HEK293 (cell line): ENCODE results near the gene TBC1D22A.
A peak's percentile ranks its signal among the peaks of the same experiment; 100 is the strongest.

Experiments
- CTCF ChIA-PET: fragments of 350-600 bp; formaldehyde crosslinking; extraction: SDS; loops from one replicate; lab custom pipeline; 2021; ENCODE audit warnings: antibody characterized with exemption; lab: Yijun Ruan, JAX
- POLR2A ChIA-PET: fragments of 300-600 bp; formaldehyde crosslinking; extraction: SDS; loops from one replicate; lab custom pipeline; 2020; ENCODE audit warnings: antibody characterized with exemption, inconsistent platforms; lab: Yijun Ruan, JAX
- H3K27ac ChIP-seq: fragments of 200-500 bp; sonication (Bioruptor generic); 2 replicates; pipeline ENCODE4 v1.5.1; 2014; ENCODE audit warnings: low read depth, low read length, control low read depth, inconsistent platforms; ENCODE audit errors: extremely low read depth
- H3K36me3 ChIP-seq, 2 experiments: fragments of 200-500 bp in 1 of 2; sonication (Bioruptor generic) in 1 of 2; 1 replicate in 1 of 2; 2 replicates in 1 of 2; pipeline ENCODE4 v1.5.1; 2014 to 2017; ENCODE audit warnings: inconsistent platforms in 2 of 2, low read length in 2 of 2; ENCODE audit not compliant: control insufficient read depth in 2 of 2, insufficient read depth in 1 of 2
- H3K4me1 ChIP-seq: fragments of 200-500 bp; sonication (Bioruptor generic); 2 replicates; pipeline ENCODE4 v1.5.1; 2014; ENCODE audit warnings: mild to moderate bottlenecking, low read length, inconsistent platforms; ENCODE audit not compliant: control insufficient read depth, insufficient read depth
- H3K4me3 ChIP-seq: 2 replicates; pipeline ENCODE4 v1.5.1; 2011; ENCODE audit warnings: low read depth, mild to moderate bottlenecking, control low read depth, low read length, moderate library complexity
- H3K9me3 ChIP-seq: fragments of 200-500 bp; sonication (Bioruptor generic); 2 replicates; pipeline ENCODE4 v1.5.1; 2014; ENCODE audit warnings: low read depth, low read length, inconsistent platforms; ENCODE audit not compliant: control insufficient read depth, insufficient read depth
- GLI4 ChIP-seq: fragments of 450-650 bp; formaldehyde crosslinking; IDR thresholded peaks from 2 replicates; pipeline ENCODE4 v1.5.1; 2016; ENCODE audit warnings: missing biosample characterization, missing genetic modification characterization
- GLIS1 ChIP-seq: fragments of 450-650 bp; formaldehyde crosslinking; IDR thresholded peaks from 2 replicates; pipeline ENCODE4 v1.5.1; 2016; ENCODE audit warnings: missing biosample characterization, missing genetic modification characterization
- KLF9 ChIP-seq: fragments of 450-650 bp; formaldehyde crosslinking; IDR thresholded peaks from 2 replicates; pipeline ENCODE4 v1.5.1; 2016; ENCODE audit warnings: missing biosample characterization, missing genetic modification characterization, low read depth
- SETDB1 ChIP-seq: IDR thresholded peaks from one replicate; pipeline ENCODE4 v1.6.1; 2017; ENCODE audit warnings: mild to moderate bottlenecking, low read length, moderate library complexity, mixed read lengths; ENCODE audit not compliant: insufficient read length
- TCF7L2 ChIP-seq: IDR thresholded peaks from 2 replicates; pipeline ENCODE4 v1.6.1; 2011; ENCODE audit warnings: low read depth, mild to moderate bottlenecking, inconsistent platforms, low read length, moderate library complexity, borderline replicate concordance
- ZBTB1 ChIP-seq: fragments of 450-650 bp; formaldehyde crosslinking; IDR thresholded peaks from 2 replicates; pipeline ENCODE4 v1.5.1; 2016; ENCODE audit warnings: missing biosample characterization, missing genetic modification characterization
- ZEB2 ChIP-seq: fragments of 450-650 bp; formaldehyde crosslinking; IDR thresholded peaks from 2 replicates; pipeline ENCODE4 v1.5.1; 2016; ENCODE audit warnings: missing biosample characterization, missing genetic modification characterization
- ZFP69B ChIP-seq: fragments of 450-650 bp; formaldehyde crosslinking; IDR thresholded peaks from 2 replicates; pipeline ENCODE4 v1.5.1; 2016; ENCODE audit warnings: missing biosample characterization, missing genetic modification characterization
- ZIC2 ChIP-seq: fragments of 450-650 bp; formaldehyde crosslinking; IDR thresholded peaks from 2 replicates; pipeline ENCODE4 v1.5.1; 2016; ENCODE audit warnings: missing biosample characterization, missing genetic modification characterization
- ZNF140 ChIP-seq: fragments of 450-650 bp; formaldehyde crosslinking; IDR thresholded peaks from 2 replicates; pipeline ENCODE4 v1.5.1; 2016; ENCODE audit warnings: missing biosample characterization, missing genetic modification characterization
- ZNF174 ChIP-seq: fragments of 450-650 bp; formaldehyde crosslinking; IDR thresholded peaks from 2 replicates; pipeline ENCODE4 v1.5.0; 2017; ENCODE audit warnings: missing biosample characterization, mild to moderate bottlenecking, missing genetic modification characterization
- ZNF175 ChIP-seq: fragments of 450-650 bp; formaldehyde crosslinking; IDR thresholded peaks from 2 replicates; pipeline ENCODE4 v1.5.1; 2016; ENCODE audit warnings: missing biosample characterization, missing genetic modification characterization
- ZNF214 ChIP-seq: fragments of 450-650 bp; formaldehyde crosslinking; IDR thresholded peaks from 2 replicates; pipeline ENCODE4 v1.5.1; 2017; ENCODE audit warnings: missing biosample characterization, mild to moderate bottlenecking, missing genetic modification characterization, borderline replicate concordance
- ZNF23 ChIP-seq: fragments of 450-650 bp; formaldehyde crosslinking; IDR thresholded peaks from 2 replicates; pipeline ENCODE4 v1.5.1; 2016; ENCODE audit warnings: missing biosample characterization, missing genetic modification characterization, borderline replicate concordance
- ZNF404 ChIP-seq: fragments of 450-650 bp; formaldehyde crosslinking; IDR thresholded peaks from 2 replicates; pipeline ENCODE4 v1.5.1; 2017; ENCODE audit warnings: missing biosample characterization, missing genetic modification characterization
- ZNF660 ChIP-seq: fragments of 450-650 bp; IDR thresholded peaks from 2 replicates; pipeline ENCODE4 v1.5.1; 2018; ENCODE audit warnings: missing biosample characterization, mild to moderate bottlenecking, missing genetic modification characterization
- ZNF747 ChIP-seq: fragments of 450-650 bp; formaldehyde crosslinking; IDR thresholded peaks from 2 replicates; pipeline ENCODE4 v1.5.1; 2016; ENCODE audit warnings: missing biosample characterization, missing genetic modification characterization
- TF ChIP-seq, protein P1 (sequence below): fragments of 450-650 bp; formaldehyde crosslinking; IDR thresholded peaks from 2 replicates; pipeline ENCODE4 v1.5.1; 2017; ENCODE audit warnings: missing biosample characterization, missing genetic modification characterization
- TF ChIP-seq, protein P2 (sequence below): fragments of 450-650 bp; IDR thresholded peaks from 2 replicates; pipeline ENCODE4 v1.5.1; 2018; ENCODE audit warnings: missing biosample characterization, missing genetic modification characterization
- TF ChIP-seq, protein P3 (sequence below): fragments of 450-650 bp; formaldehyde crosslinking; IDR thresholded peaks from 2 replicates; pipeline ENCODE4 v1.5.1; 2016; ENCODE audit warnings: missing biosample characterization, missing genetic modification characterization
- TF ChIP-seq, protein P4 (sequence below): fragments of 450-650 bp; formaldehyde crosslinking; IDR thresholded peaks from 2 replicates; pipeline ENCODE4 v1.5.1; 2016; ENCODE audit warnings: missing biosample characterization, missing genetic modification characterization
- TF ChIP-seq, protein P5 (sequence below): fragments of 450-650 bp; IDR thresholded peaks from 2 replicates; pipeline ENCODE4 v1.5.1; 2018; ENCODE audit warnings: missing biosample characterization, mild to moderate bottlenecking, missing genetic modification characterization
- TF ChIP-seq, protein P6 (sequence below): fragments of 450-650 bp; formaldehyde crosslinking; IDR thresholded peaks from 2 replicates; pipeline ENCODE4 v1.5.1; 2016; ENCODE audit warnings: missing biosample characterization, missing genetic modification characterization
- TF ChIP-seq, protein P7 (sequence below): fragments of 450-650 bp; formaldehyde crosslinking; IDR thresholded peaks from 2 replicates; pipeline ENCODE4 v1.5.1; 2016; ENCODE audit warnings: missing biosample characterization, missing genetic modification characterization

Gene TBC1D22A

DNA sequence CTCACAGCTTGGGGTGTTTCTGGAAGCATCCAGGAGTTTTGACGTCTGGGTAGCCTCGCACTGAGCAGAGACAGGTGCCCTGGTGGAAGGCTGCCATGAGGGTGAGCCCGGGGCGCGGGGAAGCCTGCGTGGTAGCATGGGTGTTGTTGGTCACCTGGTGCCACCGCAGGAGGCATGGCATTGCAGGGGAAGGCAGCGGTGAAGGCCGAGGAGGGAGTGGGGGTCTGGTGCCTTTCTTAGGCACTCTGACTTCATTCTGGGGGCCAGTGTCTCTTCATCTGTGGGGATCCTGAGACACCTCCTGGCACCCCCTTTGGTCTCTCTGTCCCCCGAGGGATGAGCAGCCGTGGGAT lies 271.2 kb downstream of the TBC1D22A start (continued):
- TF ChIP-seq ZNF404 (tag by site-specific recombination) (no peak), ZNF23 (tag by site-specific recombination) (no peak), ZFP69B (no peak), ZNF140 (tag by site-specific recombination) (no peak), KLF9 (no peak)
- TF ChIP-seq, protein P1, sequence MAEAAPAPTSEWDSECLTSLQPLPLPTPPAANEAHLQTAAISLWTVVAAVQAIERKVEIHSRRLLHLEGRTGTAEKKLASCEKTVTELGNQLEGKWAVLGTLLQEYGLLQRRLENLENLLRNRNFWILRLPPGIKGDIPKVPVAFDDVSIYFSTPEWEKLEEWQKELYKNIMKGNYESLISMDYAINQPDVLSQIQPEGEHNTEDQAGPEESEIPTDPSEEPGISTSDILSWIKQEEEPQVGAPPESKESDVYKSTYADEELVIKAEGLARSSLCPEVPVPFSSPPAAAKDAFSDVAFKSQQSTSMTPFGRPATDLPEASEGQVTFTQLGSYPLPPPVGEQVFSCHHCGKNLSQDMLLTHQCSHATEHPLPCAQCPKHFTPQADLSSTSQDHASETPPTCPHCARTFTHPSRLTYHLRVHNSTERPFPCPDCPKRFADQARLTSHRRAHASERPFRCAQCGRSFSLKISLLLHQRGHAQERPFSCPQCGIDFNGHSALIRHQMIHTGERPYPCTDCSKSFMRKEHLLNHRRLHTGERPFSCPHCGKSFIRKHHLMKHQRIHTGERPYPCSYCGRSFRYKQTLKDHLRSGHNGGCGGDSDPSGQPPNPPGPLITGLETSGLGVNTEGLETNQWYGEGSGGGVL (tag by site-specific recombination): no peak

DNA sequence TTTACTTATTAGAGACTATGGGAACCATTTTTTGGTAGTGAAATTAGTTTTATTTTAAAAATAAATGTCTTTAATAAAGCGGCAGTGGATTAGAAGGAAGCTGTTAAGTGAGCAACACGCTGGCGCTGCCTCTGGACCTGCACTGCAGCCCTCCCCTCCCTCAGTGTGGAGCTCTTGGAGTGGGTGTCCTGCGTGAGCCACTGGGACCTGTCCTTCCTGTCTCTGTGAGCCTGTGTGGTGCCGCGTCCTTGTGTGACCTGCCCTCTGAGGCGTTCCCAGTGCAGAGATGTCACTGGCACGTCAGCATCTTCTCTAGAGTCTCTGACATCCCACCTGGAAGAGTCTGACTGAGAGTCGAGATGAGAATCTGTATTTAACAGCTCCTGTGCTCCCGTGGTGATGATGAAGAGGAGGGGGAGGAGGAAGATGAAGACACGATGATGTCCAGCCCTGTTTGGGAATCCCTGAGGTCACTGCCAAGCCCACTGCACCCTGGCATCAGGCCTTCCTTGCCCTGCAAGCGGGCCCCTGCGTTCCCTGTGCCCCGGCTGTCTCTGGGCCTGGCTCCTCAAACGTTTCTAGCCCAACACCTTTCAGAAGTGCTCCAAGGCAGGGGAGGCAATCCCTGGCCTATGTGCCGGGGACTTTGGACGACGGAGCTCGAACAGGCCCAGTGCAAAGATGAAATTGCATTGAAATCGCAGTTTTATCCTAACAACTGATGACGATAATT lies 271.8 kb downstream of the TBC1D22A start:
- no peak overlapping the region for H3K4me3 ChIP-seq
- no peaks in the 10 kb centered on the region for H3K4me1 ChIP-seq
- no peak for TF ChIP-seq SETDB1
- no peak for TF ChIP-seq ZNF660 (tag by site-specific recombination)
- TF ChIP-seq ZNF214 (tag by site-specific recombination): no peak
- no peak for TF ChIP-seq ZEB2 (tag by site-specific recombination)
- TF ChIP-seq, protein P2, sequence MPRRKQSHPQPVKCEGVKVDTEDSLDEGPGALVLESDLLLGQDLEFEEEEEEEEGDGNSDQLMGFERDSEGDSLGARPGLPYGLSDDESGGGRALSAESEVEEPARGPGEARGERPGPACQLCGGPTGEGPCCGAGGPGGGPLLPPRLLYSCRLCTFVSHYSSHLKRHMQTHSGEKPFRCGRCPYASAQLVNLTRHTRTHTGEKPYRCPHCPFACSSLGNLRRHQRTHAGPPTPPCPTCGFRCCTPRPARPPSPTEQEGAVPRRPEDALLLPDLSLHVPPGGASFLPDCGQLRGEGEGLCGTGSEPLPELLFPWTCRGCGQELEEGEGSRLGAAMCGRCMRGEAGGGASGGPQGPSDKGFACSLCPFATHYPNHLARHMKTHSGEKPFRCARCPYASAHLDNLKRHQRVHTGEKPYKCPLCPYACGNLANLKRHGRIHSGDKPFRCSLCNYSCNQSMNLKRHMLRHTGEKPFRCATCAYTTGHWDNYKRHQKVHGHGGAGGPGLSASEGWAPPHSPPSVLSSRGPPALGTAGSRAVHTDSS (tag by site-specific recombination): peak; percentile 46
- no peak for TF ChIP-seq ZBTB1 (tag by site-specific recombination)
- no peak for TF ChIP-seq ZNF174 (tag by site-specific recombination)
- no peaks in the 10 kb centered on the region for H3K36me3 ChIP-seq
- H3K27ac ChIP-seq: no peak overlapping the region
- POLR2A ChIA-PET: no interaction called here
- CTCF ChIA-PET: interaction anchor here (0.7 kb wide), 1 partner anchor 28 kb away, joined by 3 read pairs; no protein-coding TSS in a partner anchor
- H3K9me3 ChIP-seq: no peaks in the 10 kb centered on the region

DNA sequence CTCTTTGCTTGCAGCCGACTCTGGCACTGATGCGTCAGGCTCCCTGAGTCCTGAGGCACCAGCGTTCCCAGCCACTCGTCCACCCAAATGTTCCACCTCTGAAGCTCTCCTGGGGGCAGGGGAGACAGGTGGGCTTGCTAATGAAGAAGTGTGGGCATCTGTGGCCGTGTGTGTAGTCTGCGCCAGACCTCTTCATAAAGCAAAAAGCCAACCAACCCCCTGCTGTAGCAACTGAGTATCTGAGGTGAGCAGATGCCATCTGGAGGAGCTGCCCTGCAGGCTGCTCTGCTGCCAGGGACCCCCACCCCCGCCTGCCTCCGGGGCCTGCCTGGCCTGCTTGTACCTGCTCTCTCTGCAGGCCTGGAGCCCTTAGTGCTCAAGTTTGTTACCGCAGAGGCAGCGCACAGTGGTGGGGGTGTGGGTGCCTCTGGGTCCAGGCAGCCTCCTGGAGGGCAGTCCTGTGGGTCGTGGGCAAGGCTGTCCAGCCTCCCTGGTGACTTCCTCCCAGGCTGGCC lies 272.5 kb downstream of the TBC1D22A start:
- TF ChIP-seq GLI4 (tag by site-specific recombination): no peak
- no peak for TF ChIP-seq ZNF747 (tag by site-specific recombination)
- TF ChIP-seq, protein P3, sequence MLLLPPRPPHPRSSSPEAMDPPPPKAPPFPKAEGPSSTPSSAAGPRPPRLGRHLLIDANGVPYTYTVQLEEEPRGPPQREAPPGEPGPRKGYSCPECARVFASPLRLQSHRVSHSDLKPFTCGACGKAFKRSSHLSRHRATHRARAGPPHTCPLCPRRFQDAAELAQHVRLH (tag by site-specific recombination): no peak
- TF ChIP-seq, protein P4, sequence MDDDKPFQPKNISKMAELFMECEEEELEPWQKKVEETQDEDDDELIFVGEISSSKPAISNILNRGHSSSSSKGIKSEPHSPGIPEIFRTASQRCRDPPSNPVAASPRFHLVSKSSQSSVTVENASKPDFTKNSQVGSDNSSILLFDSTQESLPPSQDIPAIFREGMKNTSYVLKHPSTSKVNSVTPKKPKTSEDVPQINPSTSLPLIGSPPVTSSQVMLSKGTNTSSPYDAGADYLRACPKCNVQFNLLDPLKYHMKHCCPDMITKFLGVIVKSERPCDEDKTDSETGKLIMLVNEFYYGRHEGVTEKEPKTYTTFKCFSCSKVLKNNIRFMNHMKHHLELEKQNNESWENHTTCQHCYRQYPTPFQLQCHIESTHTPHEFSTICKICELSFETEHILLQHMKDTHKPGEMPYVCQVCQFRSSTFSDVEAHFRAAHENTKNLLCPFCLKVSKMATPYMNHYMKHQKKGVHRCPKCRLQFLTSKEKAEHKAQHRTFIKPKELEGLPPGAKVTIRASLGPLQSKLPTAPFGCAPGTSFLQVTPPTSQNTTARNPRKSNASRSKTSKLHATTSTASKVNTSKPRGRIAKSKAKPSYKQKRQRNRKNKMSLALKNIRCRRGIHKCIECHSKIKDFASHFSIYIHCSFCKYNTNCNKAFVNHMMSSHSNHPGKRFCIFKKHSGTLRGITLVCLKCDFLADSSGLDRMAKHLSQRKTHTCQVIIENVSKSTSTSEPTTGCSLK (tag by site-specific recombination): no peak
- TF ChIP-seq, protein P5, sequence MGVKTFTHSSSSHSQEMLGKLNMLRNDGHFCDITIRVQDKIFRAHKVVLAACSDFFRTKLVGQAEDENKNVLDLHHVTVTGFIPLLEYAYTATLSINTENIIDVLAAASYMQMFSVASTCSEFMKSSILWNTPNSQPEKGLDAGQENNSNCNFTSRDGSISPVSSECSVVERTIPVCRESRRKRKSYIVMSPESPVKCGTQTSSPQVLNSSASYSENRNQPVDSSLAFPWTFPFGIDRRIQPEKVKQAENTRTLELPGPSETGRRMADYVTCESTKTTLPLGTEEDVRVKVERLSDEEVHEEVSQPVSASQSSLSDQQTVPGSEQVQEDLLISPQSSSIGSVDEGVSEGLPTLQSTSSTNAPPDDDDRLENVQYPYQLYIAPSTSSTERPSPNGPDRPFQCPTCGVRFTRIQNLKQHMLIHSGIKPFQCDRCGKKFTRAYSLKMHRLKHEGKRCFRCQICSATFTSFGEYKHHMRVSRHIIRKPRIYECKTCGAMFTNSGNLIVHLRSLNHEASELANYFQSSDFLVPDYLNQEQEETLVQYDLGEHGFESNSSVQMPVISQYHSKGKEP (tag by site-specific recombination): no peak
- TF ChIP-seq, protein P6, sequence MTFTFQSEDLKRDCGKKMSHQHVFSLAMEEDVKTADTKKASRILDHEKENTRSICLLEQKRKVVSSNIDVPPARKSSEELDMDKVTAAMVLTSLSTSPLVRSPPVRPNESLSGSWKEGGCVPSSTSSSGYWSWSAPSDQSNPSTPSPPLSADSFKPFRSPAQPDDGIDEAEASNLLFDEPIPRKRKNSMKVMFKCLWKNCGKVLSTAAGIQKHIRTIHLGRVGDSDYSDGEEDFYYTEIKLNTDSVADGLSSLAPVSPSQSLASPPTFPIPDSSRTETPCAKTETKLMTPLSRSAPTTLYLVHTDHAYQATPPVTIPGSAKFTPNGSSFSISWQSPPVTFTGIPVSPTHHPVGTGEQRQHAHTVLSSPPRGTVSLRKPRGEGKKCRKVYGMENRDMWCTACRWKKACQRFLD: no peak
- peak; percentile 89 for TF ChIP-seq GLIS1 (tag by site-specific recombination)
- no peak for TF ChIP-seq ZNF23 (tag by site-specific recombination)
- TF ChIP-seq, protein P7, sequence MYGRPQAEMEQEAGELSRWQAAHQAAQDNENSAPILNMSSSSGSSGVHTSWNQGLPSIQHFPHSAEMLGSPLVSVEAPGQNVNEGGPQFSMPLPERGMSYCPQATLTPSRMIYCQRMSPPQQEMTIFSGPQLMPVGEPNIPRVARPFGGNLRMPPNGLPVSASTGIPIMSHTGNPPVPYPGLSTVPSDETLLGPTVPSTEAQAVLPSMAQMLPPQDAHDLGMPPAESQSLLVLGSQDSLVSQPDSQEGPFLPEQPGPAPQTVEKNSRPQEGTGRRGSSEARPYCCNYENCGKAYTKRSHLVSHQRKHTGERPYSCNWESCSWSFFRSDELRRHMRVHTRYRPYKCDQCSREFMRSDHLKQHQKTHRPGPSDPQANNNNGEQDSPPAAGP (tag by site-specific recombination): no peak
- TF ChIP-seq TCF7L2: no peak
- peak; percentile 80 for TF ChIP-seq ZIC2 (tag by site-specific recombination)
- no peak for TF ChIP-seq ZNF175 (tag by site-specific recombination)
- Histone ChIP-seq H3K4me3 (no peak overlapping the region), H3K27ac (no peak overlapping the region), H3K9me3 (no peaks in the 10 kb centered on the region), H3K4me1 (no peaks in the 10 kb centered on the region), H3K36me3 (no peaks in the 10 kb centered on the region)
- ChIA-PET CTCF (no interaction called here), POLR2A (no interaction called here)
